Gastrocnemius medialis (tissue), 4 donors: ENCODE data around the gene SCN9A.

ENCODE experiments used
- CTCF ChIP-seq, 5 experiments: fragments of 450-650 bp in 3 of 5; fragments of 200-600 bp in 2 of 5; sonication (generic) in 2 of 5; IDR thresholded peaks in 4 of 5; conservative IDR thresholded peaks in 1 of 5; 1 replicate in 4 of 5; 2 replicates in 1 of 5; pipeline ENCODE4 v1.5.1; 2016 to 2019; ENCODE audit warnings: antibody characterized with exemption in 5 of 5, mild to moderate bottlenecking in 3 of 5, moderate library complexity in 3 of 5
- POLR2A ChIP-seq, 2 donors: fragments of 450-650 bp; IDR thresholded peaks; one replicate each; pipeline ENCODE4 v1.6.1; 2017; ENCODE audit warnings: antibody characterized with exemption in 2 of 2, mild to moderate bottlenecking in 2 of 2, moderate library complexity in 2 of 2

- no peak for TF ChIP-seq CTCF (IDR thresholded peaks at IDR 0.05 in 4 of 5, conservative IDR thresholded peaks at IDR 0.05 in 1 of 5)
- TF ChIP-seq POLR2A (IDR thresholded peaks at IDR 0.05): no peak
These were observed 182.3 kb downstream of the SCN9A start for GRCh38 chr2:166193407-166193806.
